ENCODE results near the gene OCSTAMP. TPM values are rescaled to one million over a fixed set of nuclear protein-coding genes. Genes with fewer than 3 reads are reported as not detected.

OCSTAMP gene
- total and polyA plus RNA-seq, 4 experiments from 2014 or later: not detected

- no peaks in the 10 kb centered on the region for H3K9me3 ChIP-seq (ENCODE audit: control insufficient read depth in 1 of 2, low read length in 2 of 2)
- H3K4me3 ChIP-seq (ENCODE audit: low read length in 2 of 2): no peak overlapping the region
- peaks cover 30 to 53% of the 10 kb centered on the region in 2 donors for H3K27me3 Mint-ChIP-seq
- H3K4me1 Mint-ChIP-seq: peaks cover 0 to 6% (median under 1%) of the 10 kb centered on the region in 4 donors
- POLR2A ChIA-PET (ENCODE audit: partially characterized antibody): no interaction called here
- CTCF ChIA-PET (ENCODE audit: partially characterized antibody): no interaction called here
- H3K27me3 ChIP-seq (ENCODE audit: insufficient read depth, low read length): no peaks in the 10 kb centered on the region
- intact Hi-C loops (cut with micrococcal nuclease): no loop called here
- no peaks in the 10 kb centered on the region for H3K36me3 ChIP-seq (ENCODE audit: insufficient read depth, low read length)
- H3K27ac Mint-ChIP-seq: no peak overlapping the region
- no peaks in the 10 kb centered on the region for H3K4me1 ChIP-seq (ENCODE audit: insufficient read depth, low read length)
- no peaks in the 10 kb centered on the region for H3K36me3 Mint-ChIP-seq
- H3K27ac ChIP-seq (ENCODE audit: low read depth, low read length): no peak overlapping the region
- DNase-seq: no peak
- H3K4me3 Mint-ChIP-seq: no peak overlapping the region
- peaks cover 0 to 3% (median 0%) of the 10 kb centered on the region in 8 donors for H3K9me3 Mint-ChIP-seq
Measured at GRCh38 chr20:46509523-46509922, 40.9 kb downstream of the OCSTAMP start.

GRCh38 chr20:46507760-46508407, 42.6 kb downstream of the OCSTAMP start:
- ChIA-PET POLR2A (ENCODE audit: partially characterized antibody) (no interaction called here), CTCF (ENCODE audit: partially characterized antibody) (no interaction called here)
- DNase-seq: no peak
- H3K27me3 ChIP-seq (ENCODE audit: insufficient read depth, low read length): no peaks in the 10 kb centered on the region
- Mint-ChIP-seq H3K27ac (no peak overlapping the region), H3K4me1 (peaks cover 0 to 1% (median under 1%) of the 10 kb centered on the region in 4 donors), H3K27me3 (peaks cover 27 to 58% of the 10 kb centered on the region in 2 donors), H3K36me3 (peaks cover 0 to 4% of the 10 kb centered on the region in 2 donors), H3K9me3 (peaks cover 4 to 14% (median 10%) of the 10 kb centered on the region in 8 donors), H3K4me3 (no peak overlapping the region)
- no peaks in the 10 kb centered on the region for H3K36me3 ChIP-seq (ENCODE audit: insufficient read depth, low read length)
- H3K9me3 ChIP-seq (ENCODE audit: control insufficient read depth in 1 of 2, low read length in 2 of 2): no peaks in the 10 kb centered on the region
- no peak overlapping the region for H3K27ac ChIP-seq (ENCODE audit: low read depth, low read length)
- intact Hi-C loops (cut with micrococcal nuclease): no loop called here
- no peaks in the 10 kb centered on the region for H3K4me1 ChIP-seq (ENCODE audit: insufficient read depth, low read length)
- H3K4me3 ChIP-seq (ENCODE audit: low read length in 2 of 2): no peak overlapping the region

- no peak overlapping the region for H3K4me3 ChIP-seq (ENCODE audit: low read length in 2 of 2)
Measured at GRCh38 chr20:46505506-46505905, 44.9 kb downstream of the OCSTAMP start.

GRCh38 chr20:46501961-46502360, 48.5 kb downstream of the OCSTAMP start:
- Histone ChIP-seq H3K36me3 (ENCODE audit: insufficient read depth, low read length) (no peaks in the 10 kb centered on the region), H3K27ac (ENCODE audit: low read depth, low read length) (no peak overlapping the region), H3K4me1 (ENCODE audit: insufficient read depth, low read length) (no peaks in the 10 kb centered on the region), H3K9me3 (ENCODE audit: control insufficient read depth in 1 of 2, low read length in 2 of 2) (peaks cover 0 to 29% of the 10 kb centered on the region in 2 donors), H3K4me3 (ENCODE audit: low read length in 2 of 2) (no peak overlapping the region), H3K27me3 (ENCODE audit: insufficient read depth, low read length) (no peaks in the 10 kb centered on the region)
- POLR2A ChIA-PET (ENCODE audit: partially characterized antibody): no interaction called here
- intact Hi-C loops (cut with micrococcal nuclease): no loop called here
- CTCF ChIA-PET (ENCODE audit: partially characterized antibody): no interaction called here
- no peak for DNase-seq
- Mint-ChIP-seq H3K27ac (no peak overlapping the region), H3K27me3 (peaks cover 15 to 34% of the 10 kb centered on the region in 2 donors), H3K9me3 (peaks cover 7 to 60% (median 46%) of the 10 kb centered on the region in 8 donors), H3K36me3 (peaks cover 7 to 19% of the 10 kb centered on the region in 2 donors), H3K4me3 (no peak overlapping the region), H3K4me1 (no peaks in the 10 kb centered on the region)

More at GRCh38 chr20:46505506-46505905, 44.9 kb downstream of the OCSTAMP start:
- no peak overlapping the region for H3K27ac ChIP-seq (ENCODE audit: low read depth, low read length)
- no peaks in the 10 kb centered on the region for H3K36me3 ChIP-seq (ENCODE audit: insufficient read depth, low read length)
- H3K36me3 Mint-ChIP-seq: peaks cover 7 to 15% of the 10 kb centered on the region in 2 donors
- no peaks in the 10 kb centered on the region for H3K4me1 ChIP-seq (ENCODE audit: insufficient read depth, low read length)
- peaks cover 0 to 23% of the 10 kb centered on the region in 2 donors for H3K9me3 ChIP-seq (ENCODE audit: control insufficient read depth in 1 of 2, low read length in 2 of 2)
- H3K27ac Mint-ChIP-seq: no peak overlapping the region
- H3K4me3 Mint-ChIP-seq: no peak overlapping the region
- H3K27me3 ChIP-seq (ENCODE audit: insufficient read depth, low read length): no peaks in the 10 kb centered on the region
- CTCF ChIA-PET (ENCODE audit: partially characterized antibody): no interaction called here
- POLR2A ChIA-PET (ENCODE audit: partially characterized antibody): no interaction called here
- peaks cover 22 to 45% of the 10 kb centered on the region in 2 donors for H3K27me3 Mint-ChIP-seq
- no peaks in the 10 kb centered on the region for H3K4me1 Mint-ChIP-seq
- peaks cover 7 to 38% (median 30%) of the 10 kb centered on the region in 8 donors for H3K9me3 Mint-ChIP-seq
- intact Hi-C loops (cut with micrococcal nuclease): no loop called here
- no peak for DNase-seq

- Mint-ChIP-seq H3K4me3 (no peak overlapping the region), H3K27me3 (peaks cover 17 to 38% of the 10 kb centered on the region in 2 donors), H3K4me1 (no peaks in the 10 kb centered on the region), H3K36me3 (peaks cover 7 to 19% of the 10 kb centered on the region in 2 donors), H3K27ac (no peak overlapping the region), H3K9me3 (peaks cover 7 to 60% (median 46%) of the 10 kb centered on the region in 8 donors)
- CTCF ChIA-PET (ENCODE audit: partially characterized antibody): no interaction called here
- intact Hi-C loops (cut with micrococcal nuclease): no loop called here
- H3K27me3 ChIP-seq (ENCODE audit: insufficient read depth, low read length): no peaks in the 10 kb centered on the region
- H3K4me1 ChIP-seq (ENCODE audit: insufficient read depth, low read length): no peaks in the 10 kb centered on the region
- POLR2A ChIA-PET (ENCODE audit: partially characterized antibody): no interaction called here
- no peak for DNase-seq
- H3K27ac ChIP-seq (ENCODE audit: low read depth, low read length): no peak overlapping the region
- peaks cover 0 to 29% of the 10 kb centered on the region in 2 donors for H3K9me3 ChIP-seq (ENCODE audit: control insufficient read depth in 1 of 2, low read length in 2 of 2)
- H3K36me3 ChIP-seq (ENCODE audit: insufficient read depth, low read length): no peaks in the 10 kb centered on the region
- H3K4me3 ChIP-seq (ENCODE audit: low read length in 2 of 2): no peak overlapping the region
Measured at GRCh38 chr20:46501337-46501942, 49.0 kb downstream of the OCSTAMP start.

GRCh38 chr20:46494077-46494476, 56.4 kb downstream of the OCSTAMP start:
- H3K27me3 Mint-ChIP-seq: peaks cover 25 to 40% of the 10 kb centered on the region in 2 donors
- no peaks in the 10 kb centered on the region for H3K4me1 Mint-ChIP-seq
- Histone ChIP-seq H3K9me3 (ENCODE audit: control insufficient read depth in 1 of 2, low read length in 2 of 2) (no peaks in the 10 kb centered on the region), H3K36me3 (ENCODE audit: insufficient read depth, low read length) (no peaks in the 10 kb centered on the region), H3K4me3 (ENCODE audit: low read length in 2 of 2) (no peak overlapping the region), H3K27ac (ENCODE audit: low read depth, low read length) (no peak overlapping the region), H3K4me1 (ENCODE audit: insufficient read depth, low read length) (no peaks in the 10 kb centered on the region), H3K27me3 (ENCODE audit: insufficient read depth, low read length) (peaks cover 7% of the 10 kb centered on the region)
- intact Hi-C loops (cut with micrococcal nuclease): no loop called here
- no peaks in the 10 kb centered on the region for H3K36me3 Mint-ChIP-seq
- H3K9me3 Mint-ChIP-seq: peaks cover 0 to 12% (median 4%) of the 10 kb centered on the region in 8 donors
- no peak for DNase-seq
- H3K27ac Mint-ChIP-seq: no peak overlapping the region
- H3K4me3 Mint-ChIP-seq: no peak overlapping the region
- ChIA-PET POLR2A (ENCODE audit: partially characterized antibody) (no interaction called here), CTCF (ENCODE audit: partially characterized antibody) (no interaction called here)

GRCh38 chr20:46491354-46491753, 59.1 kb downstream of the OCSTAMP start:
- Histone ChIP-seq H3K27me3 (ENCODE audit: insufficient read depth, low read length) (peaks cover 17% of the 10 kb centered on the region), H3K9me3 (ENCODE audit: control insufficient read depth in 1 of 2, low read length in 2 of 2) (no peaks in the 10 kb centered on the region), H3K4me3 (ENCODE audit: low read length in 2 of 2) (no peak overlapping the region), H3K36me3 (ENCODE audit: insufficient read depth, low read length) (no peaks in the 10 kb centered on the region), H3K4me1 (ENCODE audit: insufficient read depth, low read length) (no peaks in the 10 kb centered on the region), H3K27ac (ENCODE audit: low read depth, low read length) (no peak overlapping the region)
- Mint-ChIP-seq H3K4me1 (no peaks in the 10 kb centered on the region), H3K36me3 (no peaks in the 10 kb centered on the region), H3K27ac (no peak overlapping the region), H3K27me3 (peaks cover 22 to 31% of the 10 kb centered on the region in 2 donors), H3K9me3 (no peaks in the 10 kb centered on the region), H3K4me3 (no peak overlapping the region)
- ChIA-PET CTCF (ENCODE audit: partially characterized antibody) (no interaction called here), POLR2A (ENCODE audit: partially characterized antibody) (no interaction called here)
- intact Hi-C loops (cut with micrococcal nuclease): no loop called here
- DNase-seq: no peak
